SU-DHL-6 (cell line): ENCODE results near the gene PPM1H.
"Not testable (repeated sequence)": the region's sequence is repeated elsewhere in the genome, so short reads cannot be mapped to it uniquely, and the experiment has no call there.

Experiments
- EZH2phosphoT487 ChIP-seq: fragments of 200-600 bp; sonication (generic), shearing (Covaris generic); conservative IDR thresholded peaks from 2 replicates; pipeline ENCODE4 v1.6.1; 2018; ENCODE audit warnings: mild to moderate bottlenecking, antibody characterized with exemption, low read length, moderate library complexity, mixed read lengths
- TF ChIP-seq, protein P1 (sequence below): fragments of 200-600 bp; sonication (generic); IDR thresholded peaks from one replicate; pipeline ENCODE4 v1.5.1; 2017; ENCODE audit warnings: antibody characterized with exemption, mild to moderate bottlenecking, low read length, moderate library complexity; ENCODE audit not compliant: insufficient read depth, poor library complexity, severe bottlenecking

DNA sequence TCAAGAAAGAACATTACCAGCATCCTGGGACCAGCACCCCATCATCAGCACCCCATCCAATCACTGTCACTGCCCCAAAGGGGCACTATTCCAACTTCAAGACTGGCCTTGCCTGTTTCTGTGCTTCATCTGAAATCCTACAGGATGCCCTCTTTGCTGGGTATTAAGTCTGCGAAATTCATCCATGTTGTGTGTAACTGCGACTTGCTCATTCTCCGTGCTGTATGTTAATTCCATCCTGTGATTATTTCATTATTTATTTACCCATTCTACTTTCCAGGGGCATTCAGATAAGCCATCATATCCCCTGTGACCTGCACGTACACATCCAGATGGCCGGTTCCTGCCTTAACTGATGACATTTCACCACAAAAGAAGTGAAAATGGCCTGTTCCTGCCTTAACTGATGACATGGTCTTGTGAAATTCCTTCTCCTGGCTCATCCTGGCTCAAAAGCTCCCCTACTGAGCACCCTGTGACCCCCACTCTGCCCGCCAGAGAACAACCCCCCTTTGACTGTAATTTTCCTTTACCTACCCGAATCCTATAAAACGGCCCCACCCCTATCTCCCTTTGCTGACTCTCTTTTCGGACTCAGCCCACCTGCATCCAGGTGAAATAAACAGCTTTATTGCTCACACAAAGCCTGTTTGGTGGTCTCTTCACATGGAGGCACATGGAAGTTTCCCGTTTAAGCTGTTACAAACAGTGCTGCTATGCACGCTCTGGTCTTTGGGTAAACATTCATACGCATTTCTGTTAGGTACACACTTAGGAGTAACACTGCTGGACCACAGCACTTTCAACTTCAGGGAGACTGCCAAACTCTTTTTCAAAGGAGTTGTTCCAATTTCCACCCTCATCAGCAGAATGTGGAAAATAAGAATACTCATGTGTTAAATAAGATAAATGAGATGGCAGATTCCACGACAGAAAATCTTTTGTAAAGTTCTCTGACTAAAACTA, 205.1 kb downstream of the PPM1H start:
- TF ChIP-seq, protein P1, sequence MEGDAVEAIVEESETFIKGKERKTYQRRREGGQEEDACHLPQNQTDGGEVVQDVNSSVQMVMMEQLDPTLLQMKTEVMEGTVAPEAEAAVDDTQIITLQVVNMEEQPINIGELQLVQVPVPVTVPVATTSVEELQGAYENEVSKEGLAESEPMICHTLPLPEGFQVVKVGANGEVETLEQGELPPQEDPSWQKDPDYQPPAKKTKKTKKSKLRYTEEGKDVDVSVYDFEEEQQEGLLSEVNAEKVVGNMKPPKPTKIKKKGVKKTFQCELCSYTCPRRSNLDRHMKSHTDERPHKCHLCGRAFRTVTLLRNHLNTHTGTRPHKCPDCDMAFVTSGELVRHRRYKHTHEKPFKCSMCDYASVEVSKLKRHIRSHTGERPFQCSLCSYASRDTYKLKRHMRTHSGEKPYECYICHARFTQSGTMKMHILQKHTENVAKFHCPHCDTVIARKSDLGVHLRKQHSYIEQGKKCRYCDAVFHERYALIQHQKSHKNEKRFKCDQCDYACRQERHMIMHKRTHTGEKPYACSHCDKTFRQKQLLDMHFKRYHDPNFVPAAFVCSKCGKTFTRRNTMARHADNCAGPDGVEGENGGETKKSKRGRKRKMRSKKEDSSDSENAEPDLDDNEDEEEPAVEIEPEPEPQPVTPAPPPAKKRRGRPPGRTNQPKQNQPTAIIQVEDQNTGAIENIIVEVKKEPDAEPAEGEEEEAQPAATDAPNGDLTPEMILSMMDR, result not testable (repeated sequence)
- not testable (repeated sequence) for TF ChIP-seq EZH2phosphoT487
